ENCODE measurements around the gene KLHL26. TPM values are rescaled to one million over a fixed set of nuclear protein-coding genes. Genes with fewer than 3 reads are reported as not detected.

The KLHL26 gene
- total RNA-seq, 2 experiments from 2014 or later, result 12.8 to 15.8 TPM

DNA sequence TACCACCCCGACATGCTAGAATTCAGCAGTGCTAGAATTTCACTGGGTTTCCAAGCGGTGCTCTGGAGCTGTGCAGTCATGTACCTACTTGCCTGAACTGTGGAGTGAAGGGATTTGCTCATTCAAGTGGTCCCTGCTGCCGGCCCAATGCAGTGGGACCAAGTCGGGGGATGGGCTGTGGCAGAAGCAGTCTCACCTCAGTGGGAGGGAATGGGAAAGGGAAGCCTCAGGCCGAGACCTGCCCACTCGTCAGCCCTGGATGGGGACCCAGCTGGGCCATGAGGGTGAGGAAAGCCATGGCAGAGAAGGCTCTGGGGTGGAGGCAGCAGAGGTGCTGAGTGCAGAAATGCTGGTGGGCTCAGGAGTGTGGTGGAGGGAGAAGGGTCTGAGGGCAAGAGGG is 14.9 kb downstream of the KLHL26 start:
- H3K27ac Mint-ChIP-seq, result no peak overlapping the region
- DNase-seq, result no peak
- H3K4me3 Mint-ChIP-seq, result no peak overlapping the region

DNA sequence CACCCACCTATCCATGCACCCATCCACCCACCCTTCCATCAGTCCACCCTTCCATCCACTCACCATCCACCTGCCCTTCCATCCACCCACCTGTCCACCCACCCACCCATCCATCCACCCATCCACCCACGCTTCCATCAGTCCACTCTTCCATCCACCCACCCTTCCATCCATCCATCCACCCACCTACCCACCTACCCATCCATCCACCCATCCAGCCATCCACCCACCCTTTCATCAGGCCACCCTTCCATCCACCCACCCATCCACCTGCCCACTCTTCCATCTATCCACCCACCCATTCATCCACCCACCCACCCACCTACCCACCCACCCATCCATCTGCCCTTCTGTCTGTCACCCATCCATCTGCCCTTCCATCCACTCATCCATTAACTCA is 17.0 kb downstream of the KLHL26 start:
- Mint-ChIP-seq H3K27me3 (no peaks in the 10 kb centered on the region), H3K4me3 (no peak overlapping the region), H3K36me3 (no peaks in the 10 kb centered on the region), H3K27ac (no peak overlapping the region), H3K4me1 (no peaks in the 10 kb centered on the region), H3K9me3 (ENCODE audit: low read depth) (no peaks in the 10 kb centered on the region)
- ATAC-seq, result no peak
- no peak for DNase-seq
- CTCF ChIA-PET, result no interaction called here

More for the DNA sequence above, 14.9 kb downstream of the KLHL26 start:
- no peak for ATAC-seq
- Mint-ChIP-seq H3K4me1 (no peaks in the 10 kb centered on the region), H3K9me3 (ENCODE audit: low read depth) (no peaks in the 10 kb centered on the region), H3K36me3 (no peaks in the 10 kb centered on the region), H3K27me3 (no peaks in the 10 kb centered on the region)
- CTCF ChIA-PET, result no interaction called here

GRCh38 chr19:18654469-18654868 is 17.6 kb downstream of the KLHL26 start:
- CTCF ChIA-PET, result no interaction called here
- Mint-ChIP-seq H3K9me3 (ENCODE audit: low read depth) (no peaks in the 10 kb centered on the region), H3K36me3 (no peaks in the 10 kb centered on the region), H3K27me3 (no peaks in the 10 kb centered on the region), H3K4me3 (no peak overlapping the region), H3K4me1 (no peaks in the 10 kb centered on the region), H3K27ac (no peak overlapping the region)
- no peak for ATAC-seq
- no peak for DNase-seq

DNA sequence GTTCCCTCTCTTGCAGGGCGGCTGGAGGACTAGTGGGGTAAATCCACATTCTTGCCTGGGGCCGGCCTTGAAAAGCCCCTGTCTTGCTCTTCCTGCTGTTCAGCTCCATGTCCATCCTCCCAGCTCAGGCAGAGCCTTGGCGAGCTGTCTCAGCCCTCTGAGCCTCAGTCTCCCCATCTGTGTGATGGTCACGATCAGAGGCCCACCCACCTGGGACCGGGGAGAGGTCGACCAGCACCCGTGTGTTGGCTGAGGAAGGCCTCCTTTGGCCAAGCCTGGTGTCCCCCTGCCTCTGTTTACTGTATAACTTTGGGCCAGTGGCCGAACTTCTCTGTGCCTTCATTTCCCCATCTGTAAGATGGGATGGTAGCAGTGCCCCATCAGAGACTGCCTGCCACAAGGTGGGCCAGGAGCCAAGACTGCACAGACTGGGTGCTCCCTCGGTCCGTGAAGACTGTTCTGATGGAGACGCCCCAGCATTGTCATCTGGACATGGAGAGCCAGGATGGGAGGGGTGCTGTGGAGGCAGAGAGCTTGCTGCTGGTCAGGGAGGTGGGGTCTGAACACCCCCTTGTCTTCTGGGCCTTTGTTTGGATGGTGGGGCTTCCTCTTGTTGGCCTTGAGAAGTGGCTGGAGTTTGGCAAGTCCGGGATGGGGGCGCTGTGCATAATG is 18.5 kb downstream of the KLHL26 start:
- Mint-ChIP-seq H3K9me3 (ENCODE audit: low read depth) (no peaks in the 10 kb centered on the region), H3K4me3 (no peak overlapping the region), H3K36me3 (no peaks in the 10 kb centered on the region), H3K4me1 (no peaks in the 10 kb centered on the region), H3K27me3 (no peaks in the 10 kb centered on the region), H3K27ac (no peak overlapping the region)
- ATAC-seq, result no peak
- no peak for DNase-seq
- CTCF ChIA-PET, result no interaction called here

DNA sequence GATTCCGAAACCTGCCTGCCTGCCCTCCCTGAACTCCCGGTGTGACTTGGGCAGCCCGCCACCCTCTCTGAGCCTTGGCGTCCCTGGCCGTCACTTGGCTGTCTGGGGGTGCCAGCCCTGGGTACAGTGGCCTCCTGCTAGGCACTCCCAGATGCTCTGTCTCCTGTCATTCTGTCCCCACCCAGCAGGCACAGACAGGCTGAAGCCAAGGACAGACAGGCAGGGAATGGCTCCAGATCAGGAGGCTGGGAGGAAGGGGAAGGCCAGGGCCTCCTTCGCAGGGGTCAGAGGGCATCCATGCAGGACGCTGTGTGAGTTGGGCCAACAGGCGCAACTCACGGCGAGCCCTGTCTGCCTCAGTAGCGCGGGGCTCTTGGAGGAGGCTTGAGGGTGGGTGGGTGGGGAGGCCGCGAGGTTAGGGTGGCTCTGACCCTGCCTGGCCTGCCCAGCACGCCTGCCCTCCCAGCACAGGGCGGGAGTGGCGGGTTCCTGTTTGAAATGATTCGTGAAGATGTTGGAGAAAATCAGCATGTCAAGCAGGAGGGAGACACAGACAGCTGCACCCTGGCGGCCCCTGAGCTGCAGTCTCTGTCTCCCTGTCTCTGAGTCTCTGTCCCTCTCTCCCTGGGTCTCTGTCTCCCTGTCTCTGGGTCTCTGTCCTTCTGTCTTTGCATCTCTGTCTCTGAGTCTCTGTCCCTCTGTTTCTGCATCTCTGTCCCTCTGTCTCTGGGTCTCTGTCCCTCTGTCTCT is 19.7 kb downstream of the KLHL26 start:
- DNase-seq, result no peak
- peaks cover 1% of the 10 kb centered on the region for H3K4me1 Mint-ChIP-seq
- H3K9me3 Mint-ChIP-seq (ENCODE audit: low read depth), result no peaks in the 10 kb centered on the region
- H3K27ac Mint-ChIP-seq, result no peak overlapping the region
- no peak overlapping the region for H3K4me3 Mint-ChIP-seq
- no peak for ATAC-seq
- H3K27me3 Mint-ChIP-seq, result no peaks in the 10 kb centered on the region
- no peaks in the 10 kb centered on the region for H3K36me3 Mint-ChIP-seq
- CTCF ChIA-PET, result no interaction called here

- Mint-ChIP-seq H3K4me1 (peaks cover 1% of the 10 kb centered on the region), H3K4me3 (no peak overlapping the region), H3K27ac (no peak overlapping the region), H3K9me3 (ENCODE audit: low read depth) (no peaks in the 10 kb centered on the region), H3K27me3 (no peaks in the 10 kb centered on the region), H3K36me3 (no peaks in the 10 kb centered on the region)
- ATAC-seq, result no peak
- CTCF ChIA-PET, result no interaction called here
- no peak for DNase-seq
Observed at GRCh38 chr19:18657590-18658365, 20.9 kb downstream of the KLHL26 start.

GRCh38 chr19:18658366-18658855 is 21.6 kb downstream of the KLHL26 start:
- no peaks in the 10 kb centered on the region for H3K27me3 Mint-ChIP-seq
- H3K27ac Mint-ChIP-seq, result no peak overlapping the region

GRCh38 chr19:18659281-18660050 is 22.6 kb downstream of the KLHL26 start:
- ATAC-seq (no peak), DNase-seq (no peak)
- Mint-ChIP-seq H3K9me3 (ENCODE audit: low read depth) (no peaks in the 10 kb centered on the region), H3K27ac (no peak overlapping the region), H3K4me3 (no peak overlapping the region), H3K4me1 (peaks cover 5% of the 10 kb centered on the region), H3K36me3 (no peaks in the 10 kb centered on the region), H3K27me3 (no peaks in the 10 kb centered on the region)
- CTCF ChIA-PET, result no interaction called here

More at GRCh38 chr19:18658366-18658855, 21.6 kb downstream of the KLHL26 start:
- Mint-ChIP-seq H3K4me1 (peaks cover 1% of the 10 kb centered on the region), H3K36me3 (no peaks in the 10 kb centered on the region), H3K4me3 (no peak overlapping the region), H3K9me3 (ENCODE audit: low read depth) (no peaks in the 10 kb centered on the region)
- ATAC-seq (no peak), DNase-seq (no peak)
- CTCF ChIA-PET, result no interaction called here

GRCh38 chr19:18660051-18660910 is 23.5 kb downstream of the KLHL26 start:
- H3K27ac Mint-ChIP-seq, result no peak overlapping the region
- DNase-seq, result no peak
- H3K27me3 Mint-ChIP-seq, result no peaks in the 10 kb centered on the region
- no peak for ATAC-seq
- CTCF ChIA-PET, result no interaction called here
- H3K36me3 Mint-ChIP-seq, result no peaks in the 10 kb centered on the region
- no peak overlapping the region for H3K4me3 Mint-ChIP-seq
- no peaks in the 10 kb centered on the region for H3K9me3 Mint-ChIP-seq (ENCODE audit: low read depth)
- H3K4me1 Mint-ChIP-seq, result peaks cover 5% of the 10 kb centered on the region

GRCh38 chr19:18660939-18661670 is 24.3 kb downstream of the KLHL26 start:
- DNase-seq (no peak), ATAC-seq (no peak)
- CTCF ChIA-PET, result no interaction called here
- H3K36me3 Mint-ChIP-seq, result no peaks in the 10 kb centered on the region
- H3K9me3 Mint-ChIP-seq (ENCODE audit: low read depth), result no peaks in the 10 kb centered on the region
- H3K4me3 Mint-ChIP-seq, result no peak overlapping the region
- peaks cover 5% of the 10 kb centered on the region for H3K4me1 Mint-ChIP-seq
- H3K27me3 Mint-ChIP-seq, result no peaks in the 10 kb centered on the region
- H3K27ac Mint-ChIP-seq, result no peak overlapping the region

- H3K36me3 Mint-ChIP-seq, result no peaks in the 10 kb centered on the region
- H3K27me3 Mint-ChIP-seq, result no peaks in the 10 kb centered on the region
- H3K27ac Mint-ChIP-seq, result no peak overlapping the region
- no peaks in the 10 kb centered on the region for H3K9me3 Mint-ChIP-seq (ENCODE audit: low read depth)
- H3K4me1 Mint-ChIP-seq, result peaks cover 5% of the 10 kb centered on the region
- no peak for DNase-seq
- CTCF ChIA-PET, result no interaction called here
- no peak for ATAC-seq
- H3K4me3 Mint-ChIP-seq, result no peak overlapping the region
Observed at GRCh38 chr19:18662972-18663732, 26.3 kb downstream of the KLHL26 start.
